Adrenal gland (tissue), 12 donors: Measurements from ENCODE around the gene PRR18. TPM values are rescaled to one million over a fixed set of nuclear protein-coding genes. Genes with fewer than 3 reads are reported as not detected.

Experiments
- DNase-seq, 7 donors: peaks; one replicate each; pipeline ENCODE4 v3.0.0-alpha.2; 2019 to 2020
- H3K27ac ChIP-seq, 5 donors: fragments of 200-600 bp; sonication (generic) in 4 of 5; 1 replicate in 3 of 5; 2 replicates in 2 of 5; pipeline versions ENCODE4 v1.5.1 to v1.8.0; 2016 to 2020; ENCODE audit warnings: mild to moderate bottlenecking in 1 of 5
- H3K27me3 ChIP-seq: fragments of 200-600 bp; 2 replicates; pipeline ENCODE4 v1.8.0; 2021
- H3K36me3 ChIP-seq, 2 donors: fragments of 200-600 bp; replicated peaks in 1 of 2; 1 replicate in 1 of 2; 2 replicates in 1 of 2; pipeline versions ENCODE4 v1.5.1 to v1.8.0; 2018 to 2022
- H3K4me1 ChIP-seq, 2 donors: fragments of 200-600 bp; replicated peaks in 1 of 2; 1 replicate in 1 of 2; 2 replicates in 1 of 2; pipeline versions ENCODE4 v1.5.1 to v1.8.0; 2018 to 2021
- H3K4me3 ChIP-seq, 4 donors: fragments of 200-600 bp; sonication (generic) in 3 of 4; one replicate each; pipeline ENCODE4 v1.5.1; 2016 to 2018
- H3K9me3 ChIP-seq, 3 donors: fragments of 200-600 bp; sonication (generic) in 1 of 3; replicated peaks in 1 of 3; 1 replicate in 2 of 3; 2 replicates in 1 of 3; pipeline versions ENCODE4 v1.5.1 to v1.8.0; 2016 to 2021
- CTCF ChIP-seq, 6 experiments: fragments of 450-650 bp in 4 of 6; fragments of 200-600 bp in 2 of 6; sonication (generic) in 1 of 6; IDR thresholded peaks; 1 replicate in 5 of 6; 2 replicates in 1 of 6; pipeline versions ENCODE4 v1.5.1 to v1.8.0; 2016 to 2021; ENCODE audit warnings: antibody characterized with exemption in 6 of 6, mild to moderate bottlenecking in 2 of 6, moderate library complexity in 1 of 6
- POLR2A ChIP-seq, 2 donors: fragments of 450-650 bp; IDR thresholded peaks; one replicate each; pipeline ENCODE4 v1.6.1; 2017; ENCODE audit warnings: antibody characterized with exemption in 2 of 2, mild to moderate bottlenecking in 2 of 2, moderate library complexity in 1 of 2
- WGBS, 4 donors: extraction: QIAGEN DNeasy Blood & Tissue Kit in 2 of 4; methylation state at CpG; one replicate each; pipeline versions ENCODE4 v1.1.5 to v1.1.7; 2013 to 2017; 5-methylcytosine and 5-hydroxymethylcytosine counted together
- intact Hi-C, 2 donors: fragments of 100-400 bp; cut with DNase I; formaldehyde crosslinking; loops; one replicate each; pipeline versions ENCODE4 v1.14.1 to v1.15.0; 2022 to 2023
- polyA plus RNA-seq, 3 donors: library from polyadenylated mRNA; stranded (reverse); fragments of 200-250 nt in 2 of 3; fragments of 350-450 nt in 1 of 3; fragmentation: Illumina TruSeq in 1 of 3; extraction: RNeasy Lipid Tissue Mini Kit (QIAGEN cat#74804) in 1 of 3; gene quantifications; one replicate each; pipeline ENCODE4 v1.2.3, GENCODE V29; 2013 to 2014
- total RNA-seq, 9 donors: library from RNA; depleted of rRNA in 4 of 9; stranded (reverse); fragments of >200 nt in 4 of 9; fragments of 120-200 nt in 1 of 9; fragmentation: NEBNext Ultra II Directional in 1 of 9; extraction: Animal tissue kit (Norgen Biotek cat#: 25700) in 1 of 9; gene quantifications; one replicate each; pipeline versions ENCODE4 v1.1.0 to v1.2.4, GENCODE V29; 2013 to 2023
- donor health status: healthy with polysubstance abuse.
- donor health status: Bipolar disorder and iron deficiency.
- donor health status: DM: yes; HTN: yes; CAD: no.
- donor health status: DM: no; HTN: no; CAD: no.
- donor health status: DM: no; HTN: no; CAD: no.
- donor health status: DM: yes; HTN: yes; CAD: no.

PRR18 gene
- total and polyA plus RNA-seq, 12 donors: 0.07 to 0.60 (median 0.07) TPM; not detected in 9

- DNase-seq: no peak
- Histone ChIP-seq H3K4me3 (peak overlapping the region in 1 of 4 donors; percentile 55), H3K4me1 (peaks cover 0 to 7% of the 10 kb centered on the region in 2 donors), H3K27ac (no peak overlapping the region), H3K36me3 (no peaks in the 10 kb centered on the region), H3K27me3 (peaks cover 40% of the 10 kb centered on the region), H3K9me3 (no peaks in the 10 kb centered on the region)
- intact Hi-C loops: no loop called here
- TF ChIP-seq POLR2A (IDR thresholded peaks at IDR 0.05) (no peak), CTCF (IDR thresholded peaks at IDR 0.05) (no peak)
- 3 to 7% (median 3%) methylated on average over 17 to 115 of the region's 115 CpGs for WGBS, 4 donors
These were observed 835 bp downstream of the PRR18 start for GRCh38 chr6:166307082-166308032.

GRCh38 chr6:166306378-166307081 lies 1.7 kb downstream of the PRR18 start:
- H3K4me1 ChIP-seq: peaks cover 0 to 7% of the 10 kb centered on the region in 2 donors
- 56 to 62% (median 58%) methylated on average over 27 to 34 of the region's 34 CpGs for whole genome bisulfite sequencing, 4 donors
- H3K4me3 ChIP-seq: no peak overlapping the region
- H3K36me3 ChIP-seq: no peaks in the 10 kb centered on the region
- intact Hi-C loops: no loop called here
- peaks cover 40% of the 10 kb centered on the region for H3K27me3 ChIP-seq
- no peaks in the 10 kb centered on the region for H3K9me3 ChIP-seq
- no peak for DNase-seq
- TF ChIP-seq CTCF (IDR thresholded peaks at IDR 0.05): no peak
- TF ChIP-seq POLR2A (IDR thresholded peaks at IDR 0.05): no peak
- H3K27ac ChIP-seq: no peak overlapping the region

GRCh38 chr6:166305562-166306117 lies 2.6 kb downstream of the PRR18 start:
- DNase-seq: no peak
- intact Hi-C loops: no loop called here
- no peaks in the 10 kb centered on the region for H3K9me3 ChIP-seq
- peaks cover 40% of the 10 kb centered on the region for H3K27me3 ChIP-seq
- no peak overlapping the region for H3K27ac ChIP-seq
- H3K36me3 ChIP-seq: no peaks in the 10 kb centered on the region
- H3K4me3 ChIP-seq: no peak overlapping the region
- WGBS, 4 donors: 65 to 73% (median 72%) methylated on average over 10 of the region's 10 CpGs
- peaks cover 0 to 7% of the 10 kb centered on the region in 2 donors for H3K4me1 ChIP-seq
- TF ChIP-seq POLR2A (IDR thresholded peaks at IDR 0.05) (no peak), CTCF (IDR thresholded peaks at IDR 0.05) (no peak)

GRCh38 chr6:166304106-166304505 lies 4.1 kb downstream of the PRR18 start:
- 78 to 85% (median 83%) methylated on average over 3 of the region's 3 CpGs for WGBS, 4 donors
- Histone ChIP-seq H3K27ac (no peak overlapping the region), H3K4me1 (peaks cover 0 to 7% of the 10 kb centered on the region in 2 donors), H3K36me3 (no peaks in the 10 kb centered on the region), H3K27me3 (peaks cover 43% of the 10 kb centered on the region), H3K4me3 (no peak overlapping the region), H3K9me3 (no peaks in the 10 kb centered on the region)
- TF ChIP-seq CTCF (IDR thresholded peaks at IDR 0.05): no peak
- no peak for TF ChIP-seq POLR2A (IDR thresholded peaks at IDR 0.05)
- DNase-seq: no peak
- intact Hi-C loops: no loop called here
